Measurements from ENCODE around the gene TMEM50A.
"Not testable (repeated sequence)": the region's sequence is repeated elsewhere in the genome, so short reads cannot be mapped to it uniquely, and the experiment has no call there.

DNA sequence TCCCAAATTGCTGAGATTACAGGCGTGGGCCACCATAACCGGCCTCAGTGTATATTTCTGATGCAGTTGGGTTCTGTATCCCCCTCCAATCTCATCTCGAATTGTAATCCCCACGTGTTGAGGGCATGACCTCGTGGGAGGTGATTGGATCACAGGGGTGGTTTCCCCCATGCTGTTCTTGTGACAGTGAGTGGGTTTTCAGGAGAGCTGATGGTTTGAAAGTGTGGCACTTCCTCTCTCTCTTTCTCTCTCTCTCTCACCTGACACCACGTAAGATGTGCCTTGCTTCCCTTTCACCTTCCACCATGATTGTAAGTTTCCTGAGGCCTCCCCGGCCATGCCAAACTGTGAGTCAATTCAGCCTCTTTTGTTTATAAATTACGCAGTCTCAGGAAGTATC lies 41.6 kb upstream of the TMEM50A start:
- TF ChIP-seq CTCF, POLR2A (IDR thresholded peaks at IDR 0.05): not testable (repeated sequence)

All from lower leg skin (tissue), 3 donors.